ENCODE results near the gene AGK.

GRCh38 chr7:141511676-141512396 is 39.4 kb upstream of the AGK start:
- TF ChIP-seq CTCF (IDR thresholded peaks at IDR 0.05; ENCODE audit: low read depth, low read length) = no peak
- TF ChIP-seq EZH2phosphoT487 (IDR thresholded peaks at IDR 0.05; ENCODE audit: low read depth) = no peak

All from OCI-LY3 (cell line).